Trophoblast cell (in vitro differentiated cells and primary cell): ENCODE measurements around the gene LENEP.

Experiments
- DNase-seq, 2 donors: peaks; one replicate each; pipeline ENCODE4 v3.0.0-alpha.2; 2016
- H2AFZ ChIP-seq: 2 replicates; pipeline ENCODE4 v1.6.1; 2013; ENCODE audit warnings: low read length, moderate library complexity, mild to moderate bottlenecking; ENCODE audit not compliant: insufficient read depth, poor library complexity
- H2AK5ac ChIP-seq: 2 replicates; pipeline ENCODE4 v1.6.1; 2013; ENCODE audit warnings: mild to moderate bottlenecking, low read length
- H2BK120ac ChIP-seq: 2 replicates; pipeline ENCODE4 v1.6.1; 2013; ENCODE audit warnings: low read length, mild to moderate bottlenecking, moderate library complexity; ENCODE audit not compliant: insufficient read depth, poor library complexity
- H2BK12ac ChIP-seq: 2 replicates; pipeline ENCODE4 v1.6.1; 2013; ENCODE audit warnings: mild to moderate bottlenecking, low read length, moderate library complexity
- H2BK5ac ChIP-seq: 2 replicates; pipeline ENCODE4 v1.6.1; 2013; ENCODE audit warnings: low read length, low read depth, moderate library complexity, mild to moderate bottlenecking; ENCODE audit not compliant: poor library complexity
- H3K14ac ChIP-seq: 2 replicates; pipeline ENCODE4 v1.6.1; 2013; ENCODE audit warnings: mild to moderate bottlenecking, low read length
- H3K18ac ChIP-seq: 2 replicates; pipeline ENCODE4 v1.6.1; 2013; ENCODE audit warnings: mild to moderate bottlenecking, low read length
- H3K23ac ChIP-seq: 2 replicates; pipeline ENCODE4 v1.6.1; 2013; ENCODE audit warnings: low read length
- H3K27ac ChIP-seq: 2 replicates; pipeline ENCODE4 v1.5.1; 2013; ENCODE audit warnings: low read depth, mild to moderate bottlenecking, inconsistent platforms, low read length, moderate library complexity
- H3K27me3 ChIP-seq: 2 replicates; pipeline ENCODE4 v1.6.1; 2013; ENCODE audit warnings: inconsistent platforms, mild to moderate bottlenecking, low read length, moderate library complexity; ENCODE audit not compliant: insufficient read depth
- H3K36me3 ChIP-seq, 2 experiments: 1 replicate in 1 of 2; 2 replicates in 1 of 2; pipeline ENCODE4 v1.6.1; 2013; ENCODE audit warnings: low read length in 2 of 2, mild to moderate bottlenecking in 2 of 2, moderate library complexity in 1 of 2; ENCODE audit not compliant: insufficient read depth in 2 of 2, control insufficient read depth in 1 of 2
- H3K4ac ChIP-seq: 2 replicates; pipeline ENCODE4 v1.6.1; 2013; ENCODE audit warnings: low read depth, mild to moderate bottlenecking, low read length, moderate library complexity
- H3K4me1 ChIP-seq, 2 experiments: 1 replicate in 1 of 2; 2 replicates in 1 of 2; pipeline ENCODE4 v1.6.1; 2013; ENCODE audit warnings: low read length in 2 of 2, mild to moderate bottlenecking in 2 of 2, moderate library complexity in 1 of 2; ENCODE audit not compliant: insufficient read depth in 2 of 2, control insufficient read depth in 1 of 2
- H3K4me2 ChIP-seq: 2 replicates; pipeline ENCODE4 v1.6.1; 2013; ENCODE audit warnings: inconsistent platforms, mild to moderate bottlenecking, low read length, moderate library complexity
- H3K4me3 ChIP-seq: 2 replicates; pipeline ENCODE4 v1.5.1; 2013; ENCODE audit warnings: mild to moderate bottlenecking, low read depth, low read length, inconsistent platforms
- H3K79me1 ChIP-seq: one replicate; pipeline ENCODE4 v1.6.1; 2013; ENCODE audit warnings: low read length
- H3K79me2 ChIP-seq: 2 replicates; pipeline ENCODE4 v1.6.1; 2013; ENCODE audit warnings: low read length, mild to moderate bottlenecking; ENCODE audit not compliant: control insufficient read depth, insufficient read depth, poor library complexity
- H3K9ac ChIP-seq: 2 replicates; pipeline ENCODE4 v1.6.1; 2013; ENCODE audit warnings: mild to moderate bottlenecking, low read length
- H3K9me3 ChIP-seq: 2 replicates; pipeline ENCODE4 v1.6.1; 2013; ENCODE audit warnings: low read depth, mild to moderate bottlenecking, control low read depth, inconsistent platforms, low read length; ENCODE audit not compliant: insufficient read depth
- H4K12ac ChIP-seq: 2 replicates; pipeline ENCODE4 v1.6.1; 2013; ENCODE audit warnings: low read depth, mild to moderate bottlenecking, low read length, moderate library complexity
- H4K8ac ChIP-seq: 2 replicates; pipeline ENCODE4 v1.6.1; 2013; ENCODE audit warnings: low read depth, mild to moderate bottlenecking, low read length, moderate library complexity
- H4K91ac ChIP-seq: one replicate; pipeline ENCODE4 v1.6.1; 2013; ENCODE audit warnings: low read depth, mild to moderate bottlenecking, low read length, moderate library complexity
- WGBS: extraction: QIAGEN DNeasy Blood & Tissue Kit; methylation state at CpG from one replicate; pipeline ENCODE4 v1.1.7; 2013; ENCODE audit warnings: missing lambda C conversion rate; ENCODE audit not compliant: insufficient read length, insufficient coverage; ENCODE audit errors: extremely low coverage; 5-methylcytosine and 5-hydroxymethylcytosine counted together

Gene LENEP

DNA sequence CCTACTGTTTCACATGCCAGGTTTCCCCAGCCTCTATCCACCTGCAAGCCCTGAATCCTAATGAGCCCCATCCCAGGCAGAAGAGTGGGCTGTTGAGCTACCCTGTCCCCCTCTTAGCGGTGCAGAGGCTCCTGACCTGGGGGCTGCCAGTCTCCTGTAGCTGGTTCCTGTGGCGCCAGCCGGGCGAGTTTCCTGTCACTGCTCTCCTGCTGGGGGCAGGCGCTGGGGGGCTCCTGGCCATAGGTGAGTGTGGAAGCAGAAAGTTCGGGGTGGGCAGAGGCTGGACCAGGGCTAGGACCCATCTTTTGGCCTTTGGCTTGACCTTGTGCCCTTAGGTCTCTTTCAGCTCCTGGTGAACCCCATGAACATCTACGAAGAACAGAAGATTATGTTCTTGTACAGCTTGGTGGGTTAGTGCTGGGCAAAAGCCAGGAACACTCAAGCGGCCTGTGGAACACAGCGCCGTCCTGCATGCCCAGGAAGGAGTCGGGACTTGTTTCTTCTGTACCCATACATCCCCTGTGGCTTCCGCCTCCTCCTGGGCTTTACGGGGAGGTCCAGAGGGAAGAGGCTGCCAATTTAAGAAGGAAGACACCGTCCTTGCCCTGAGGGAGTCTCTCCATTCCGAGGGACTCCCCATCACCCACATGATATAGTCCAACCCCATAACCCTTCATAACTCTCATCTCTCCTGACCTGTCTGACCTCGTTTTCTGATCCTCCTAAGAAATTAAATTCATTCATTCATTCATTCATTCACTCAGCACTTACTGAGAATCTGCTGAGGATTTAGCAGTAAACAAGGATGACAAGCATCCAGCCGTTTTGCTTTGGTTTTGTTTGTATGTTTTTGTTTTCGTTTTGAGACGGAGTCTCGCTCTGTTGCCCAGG is 41.2 kb downstream of the LENEP start:
- Histone ChIP-seq H2AFZ (no peak overlapping the region), H4K91ac (no peak overlapping the region), H2BK5ac (no peak overlapping the region), H3K14ac (no peak overlapping the region), H3K9me3 (no peaks in the 10 kb centered on the region), H3K36me3 (no peaks in the 10 kb centered on the region), H3K79me1 (no peaks in the 10 kb centered on the region), H2BK120ac (no peak overlapping the region), H3K18ac (no peak overlapping the region), H3K27me3 (no peaks in the 10 kb centered on the region), H3K4me2 (no peak overlapping the region), H3K9ac (no peak overlapping the region), H2AK5ac (no peak overlapping the region), H3K79me2 (no peaks in the 10 kb centered on the region), H4K12ac (no peak overlapping the region), H3K23ac (no peak overlapping the region), H3K27ac (no peak overlapping the region), H2BK12ac (no peak overlapping the region), H3K4ac (no peak overlapping the region), H3K4me3 (no peak overlapping the region), H3K4me1 (peaks cover 9% of the 10 kb centered on the region in 2 experiments), H4K8ac (no peak overlapping the region)
- DNase-seq: no peak
- WGBS: no CpG with 5 or more reads among the region's 20 CpGs

GRCh38 chr1:155035936-155036335 is 42.5 kb downstream of the LENEP start:
- no peak overlapping the region for H3K14ac ChIP-seq
- no peak overlapping the region for H3K9ac ChIP-seq
- DNase-seq: no peak
- H2AK5ac ChIP-seq: no peak overlapping the region
- no peak overlapping the region for H4K91ac ChIP-seq
- H3K27ac ChIP-seq: no peak overlapping the region
- no peak overlapping the region for H4K12ac ChIP-seq
- no peak overlapping the region for H4K8ac ChIP-seq
- no peaks in the 10 kb centered on the region for H3K36me3 ChIP-seq
- no peak overlapping the region for H2BK12ac ChIP-seq
- H3K18ac ChIP-seq: no peak overlapping the region
- H3K4me2 ChIP-seq: no peak overlapping the region
- H3K27me3 ChIP-seq: no peaks in the 10 kb centered on the region
- no peaks in the 10 kb centered on the region for H3K79me1 ChIP-seq
- no peak overlapping the region for H2BK5ac ChIP-seq
- H3K4me1 ChIP-seq: peaks cover 9% of the 10 kb centered on the region in 2 experiments
- H2BK120ac ChIP-seq: no peak overlapping the region
- no peaks in the 10 kb centered on the region for H3K79me2 ChIP-seq
- H3K9me3 ChIP-seq: no peaks in the 10 kb centered on the region
- H3K23ac ChIP-seq: no peak overlapping the region
- H3K4ac ChIP-seq: no peak overlapping the region
- no CpG with 5 or more reads among the region's 2 CpGs for WGBS
- H3K4me3 ChIP-seq: no peak overlapping the region
- no peak overlapping the region for H2AFZ ChIP-seq

- no peaks in the 10 kb centered on the region for H3K79me2 ChIP-seq
- H3K4me2 ChIP-seq: no peak overlapping the region
- H3K4ac ChIP-seq: no peak overlapping the region
- DNase-seq: no peak
- WGBS: no CpG with 5 or more reads among the region's 3 CpGs
- H3K79me1 ChIP-seq: no peaks in the 10 kb centered on the region
- H2BK12ac ChIP-seq: no peak overlapping the region
- no peak overlapping the region for H3K27ac ChIP-seq
- H4K91ac ChIP-seq: no peak overlapping the region
- no peaks in the 10 kb centered on the region for H3K9me3 ChIP-seq
- no peak overlapping the region for H3K9ac ChIP-seq
- H3K23ac ChIP-seq: no peak overlapping the region
- H3K18ac ChIP-seq: no peak overlapping the region
- H3K4me1 ChIP-seq: peaks cover 9% of the 10 kb centered on the region in 2 experiments
- H2BK5ac ChIP-seq: no peak overlapping the region
- no peak overlapping the region for H2BK120ac ChIP-seq
- no peak overlapping the region for H2AK5ac ChIP-seq
- no peak overlapping the region for H4K12ac ChIP-seq
- no peak overlapping the region for H2AFZ ChIP-seq
- H3K36me3 ChIP-seq: no peaks in the 10 kb centered on the region
- H4K8ac ChIP-seq: no peak overlapping the region
- no peak overlapping the region for H3K4me3 ChIP-seq
- H3K27me3 ChIP-seq: no peaks in the 10 kb centered on the region
- no peak overlapping the region for H3K14ac ChIP-seq
These were observed 43.7 kb downstream of the LENEP start for GRCh38 chr1:155037043-155037442.

DNA sequence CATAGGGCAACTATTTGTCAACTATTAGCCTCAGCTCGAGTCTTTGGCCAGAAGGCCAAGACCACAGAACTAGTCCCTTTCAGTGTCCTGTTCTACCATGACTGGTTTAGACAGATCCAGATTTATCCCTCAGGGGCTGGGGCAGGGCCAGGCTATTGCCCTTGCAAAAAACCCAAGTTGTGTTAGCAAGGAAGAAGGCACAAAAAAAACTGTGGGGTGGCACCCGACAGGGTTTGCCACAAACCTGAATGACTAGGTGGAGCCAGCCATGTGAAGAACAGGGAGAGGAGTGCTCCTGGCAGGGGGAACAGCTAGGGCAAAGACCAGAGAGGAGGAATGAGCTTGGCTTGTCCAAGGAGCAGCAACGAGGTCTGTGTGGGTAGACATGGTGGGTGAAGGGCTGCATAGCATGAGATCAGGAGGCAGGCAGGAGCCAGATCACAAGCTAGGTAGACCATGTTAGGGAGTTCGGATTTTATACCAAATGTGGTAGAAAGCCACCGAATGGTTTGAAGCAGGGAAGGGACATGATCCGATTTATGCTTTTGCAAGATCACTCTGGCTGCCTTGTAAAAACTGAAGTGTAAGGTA is 44.6 kb downstream of the LENEP start:
- Histone ChIP-seq H3K9me3 (no peaks in the 10 kb centered on the region), H2AFZ (no peak overlapping the region), H3K4ac (no peak overlapping the region), H3K9ac (no peak overlapping the region), H3K36me3 (no peaks in the 10 kb centered on the region), H4K8ac (no peak overlapping the region), H3K79me2 (no peaks in the 10 kb centered on the region), H3K79me1 (no peaks in the 10 kb centered on the region), H3K27ac (no peak overlapping the region), H3K4me2 (no peak overlapping the region), H2AK5ac (no peak overlapping the region), H3K14ac (no peak overlapping the region), H2BK5ac (no peak overlapping the region), H2BK120ac (no peak overlapping the region), H3K4me3 (no peak overlapping the region), H3K4me1 (peaks cover 9% of the 10 kb centered on the region in 2 experiments), H2BK12ac (no peak overlapping the region), H4K91ac (no peak overlapping the region), H3K27me3 (no peaks in the 10 kb centered on the region), H3K23ac (no peak overlapping the region), H4K12ac (no peak overlapping the region), H3K18ac (no peak overlapping the region)
- WGBS: no CpG with 5 or more reads among the region's 6 CpGs
- no peak for DNase-seq
